ENCODE measurements around the gene PRKCD.
A peak's percentile ranks its signal among the peaks of the same experiment; 100 is the strongest.

Gene PRKCD

DNA sequence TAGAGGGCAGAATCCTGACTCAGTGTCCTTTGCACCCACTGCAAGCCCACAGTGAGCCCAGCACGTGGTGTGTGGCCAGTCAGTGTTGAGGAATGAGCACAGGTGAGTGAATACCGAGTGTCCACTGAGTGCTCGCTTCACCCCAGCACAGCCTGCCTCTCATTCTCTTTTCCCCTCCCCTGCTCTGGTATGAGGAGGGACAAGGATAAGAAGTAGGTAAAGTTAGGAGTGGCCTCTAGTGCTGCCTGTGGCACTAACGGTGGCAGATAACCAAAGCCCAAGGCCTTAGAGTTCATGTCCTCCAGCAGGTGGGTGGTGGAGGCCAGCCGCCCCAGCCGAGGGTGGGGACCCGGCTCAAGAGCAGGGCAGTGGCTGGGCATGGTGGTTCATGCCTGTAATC lies 38.0 kb downstream of the PRKCD start:
- no peak for DNase-seq
- no peak overlapping the region for H3K27ac Mint-ChIP-seq
- CTCF ChIA-PET = interaction anchor here (1.0 to 11.4 kb wide), 5 partner anchors 10 to 88 kb away, joined by 3 to 161 read pairs (median 72); no protein-coding TSS in a partner anchor
- peaks cover 8% of the 10 kb centered on the region for H3K4me1 Mint-ChIP-seq
- no peaks in the 10 kb centered on the region for H3K36me3 Mint-ChIP-seq
- no peaks in the 10 kb centered on the region for H3K9me3 Mint-ChIP-seq
- no peak overlapping the region for H3K4me3 Mint-ChIP-seq
- peaks cover 11% of the 10 kb centered on the region for H3K27me3 Mint-ChIP-seq

DNA sequence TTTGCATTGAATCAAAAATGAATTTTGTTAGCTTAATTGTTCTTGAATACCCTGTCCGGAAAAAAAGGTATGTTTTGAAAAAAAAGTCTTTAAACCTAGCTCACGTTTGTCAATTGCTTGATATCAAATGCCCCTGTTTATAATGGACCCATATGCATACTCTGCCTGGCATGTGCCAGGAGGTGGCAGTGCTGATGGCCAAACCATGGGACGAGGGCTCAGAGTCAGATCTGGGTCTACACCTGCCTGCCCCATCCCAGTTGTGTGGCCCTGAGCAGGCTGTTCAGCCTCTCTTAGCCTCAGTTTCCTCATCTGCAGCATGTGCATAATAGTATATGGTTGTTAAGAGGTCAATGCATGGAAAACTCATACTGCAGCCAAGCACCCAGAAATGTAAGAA lies 38.8 kb downstream of the PRKCD start:
- H3K27me3 Mint-ChIP-seq = peaks cover 20% of the 10 kb centered on the region
- no peak overlapping the region for H3K4me3 Mint-ChIP-seq
- H3K36me3 Mint-ChIP-seq = no peaks in the 10 kb centered on the region
- DNase-seq = no peak
- CTCF ChIA-PET = interaction anchor here (0.6 to 11.4 kb wide), 4 partner anchors 66 to 89 kb away, joined by 3 to 161 read pairs (median 110); no protein-coding TSS in a partner anchor
- no peak overlapping the region for H3K27ac Mint-ChIP-seq
- peaks cover 8% of the 10 kb centered on the region for H3K4me1 Mint-ChIP-seq
- H3K9me3 Mint-ChIP-seq = no peaks in the 10 kb centered on the region

GRCh38 chr3:53200501-53201498 lies 39.8 kb downstream of the PRKCD start:
- Mint-ChIP-seq H3K27me3 (peaks cover 20% of the 10 kb centered on the region), H3K4me1 (peaks cover 3% of the 10 kb centered on the region), H3K4me3 (no peak overlapping the region), H3K36me3 (no peaks in the 10 kb centered on the region), H3K9me3 (no peaks in the 10 kb centered on the region), H3K27ac (no peak overlapping the region)
- CTCF ChIA-PET = interaction anchor here (1.3 to 11.4 kb wide), 4 partner anchors 67 to 150 kb away, joined by 3 to 161 read pairs (median 76); no protein-coding TSS in a partner anchor
- no peak for DNase-seq

DNA sequence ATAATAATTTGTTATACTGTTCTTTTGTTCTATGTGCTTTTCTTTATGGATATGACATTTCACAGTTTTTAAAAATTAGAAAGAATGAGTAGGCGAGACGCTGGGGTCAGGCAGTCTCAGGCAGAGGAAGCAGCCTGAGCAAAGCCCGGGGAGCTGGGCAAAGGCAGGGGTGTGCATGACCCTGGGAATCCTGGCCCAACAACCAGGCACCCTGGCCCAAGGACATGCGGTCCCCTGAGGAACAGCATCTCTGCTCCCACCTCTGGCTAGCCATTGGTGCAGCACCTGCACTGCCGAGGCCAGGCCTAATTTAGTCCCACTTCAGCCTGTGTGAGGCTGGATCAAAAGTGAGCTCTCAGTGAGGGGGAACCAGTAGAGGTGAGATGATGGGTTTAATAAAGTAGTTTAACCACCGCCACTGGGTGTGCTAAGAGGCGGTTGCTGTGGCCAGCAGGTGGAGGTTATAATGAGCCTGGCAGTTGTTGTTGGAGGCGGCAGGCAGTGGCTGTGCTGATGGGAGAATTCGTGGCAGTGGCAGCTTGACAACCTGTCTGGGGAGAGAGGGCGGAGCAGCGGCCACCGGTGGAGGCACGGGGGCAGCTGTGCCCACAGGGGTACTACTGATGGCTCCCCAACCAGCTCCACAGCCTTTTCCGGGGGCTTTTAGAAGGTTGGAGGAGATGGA lies 41.5 kb downstream of the PRKCD start:
- CTCF ChIA-PET = interaction anchor here (1.1 to 1.7 kb wide), 3 partner anchors 68 to 93 kb away, joined by 4 to 5 read pairs (median 4); no protein-coding TSS in a partner anchor
- no peaks in the 10 kb centered on the region for H3K36me3 Mint-ChIP-seq
- H3K27me3 Mint-ChIP-seq = peaks cover 26% of the 10 kb centered on the region
- no peaks in the 10 kb centered on the region for H3K9me3 Mint-ChIP-seq
- no peak overlapping the region for H3K27ac Mint-ChIP-seq
- no peak overlapping the region for H3K4me3 Mint-ChIP-seq
- H3K4me1 Mint-ChIP-seq = no peaks in the 10 kb centered on the region
- DNase-seq = no peak

DNA sequence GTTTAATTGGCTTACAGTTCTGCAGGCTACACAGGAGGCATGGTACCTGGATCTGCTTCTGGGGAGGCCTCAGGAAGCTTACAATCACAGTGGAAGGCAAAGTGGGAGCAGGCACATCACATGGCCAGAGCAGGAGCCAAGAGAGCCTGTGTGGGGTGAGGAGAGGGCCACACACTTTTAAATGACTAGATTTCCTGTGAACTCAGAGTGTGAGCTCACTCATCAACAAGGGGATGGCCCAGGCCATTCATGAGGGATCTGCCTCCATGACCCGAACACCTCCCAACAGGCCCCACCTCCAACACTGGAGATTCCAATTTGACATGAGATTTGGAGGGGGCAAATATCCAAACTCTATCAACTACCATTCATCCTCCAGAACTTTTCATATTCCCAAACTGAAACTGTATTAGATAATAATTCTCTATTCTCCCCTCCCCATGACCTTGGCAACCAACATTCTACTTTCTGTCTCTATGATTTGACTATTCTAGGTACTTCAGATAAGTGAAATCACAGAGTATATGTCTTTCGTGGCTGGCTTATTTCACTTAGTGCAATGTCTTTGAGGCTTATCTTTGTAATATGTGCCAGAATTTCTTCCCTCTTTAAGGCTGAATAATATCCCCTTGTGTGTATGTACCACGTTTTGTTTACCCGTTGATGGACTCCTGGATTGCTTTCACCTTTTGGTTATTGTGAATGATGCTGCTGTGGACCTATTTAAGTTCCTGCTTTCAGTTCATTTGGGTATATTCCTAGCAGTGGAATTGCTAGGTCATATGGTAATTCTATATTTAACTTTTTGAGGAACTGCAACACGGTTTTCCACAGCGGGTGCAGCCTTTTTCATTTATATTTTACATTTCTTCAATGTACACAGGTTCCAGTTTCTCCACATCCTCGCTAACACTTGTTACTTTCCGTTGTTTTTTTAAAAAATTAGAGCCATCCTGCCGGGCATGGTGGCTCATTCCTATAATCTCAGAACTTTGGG lies 51.0 kb downstream of the PRKCD start:
- Mint-ChIP-seq H3K4me1 (no peaks in the 10 kb centered on the region), H3K4me3 (no peak overlapping the region), H3K27me3 (peaks cover 34% of the 10 kb centered on the region), H3K27ac (no peak overlapping the region), H3K36me3 (peaks cover 2% of the 10 kb centered on the region), H3K9me3 (peaks cover 12% of the 10 kb centered on the region)
- DNase-seq = no peak
- CTCF ChIA-PET = no interaction called here

DNA sequence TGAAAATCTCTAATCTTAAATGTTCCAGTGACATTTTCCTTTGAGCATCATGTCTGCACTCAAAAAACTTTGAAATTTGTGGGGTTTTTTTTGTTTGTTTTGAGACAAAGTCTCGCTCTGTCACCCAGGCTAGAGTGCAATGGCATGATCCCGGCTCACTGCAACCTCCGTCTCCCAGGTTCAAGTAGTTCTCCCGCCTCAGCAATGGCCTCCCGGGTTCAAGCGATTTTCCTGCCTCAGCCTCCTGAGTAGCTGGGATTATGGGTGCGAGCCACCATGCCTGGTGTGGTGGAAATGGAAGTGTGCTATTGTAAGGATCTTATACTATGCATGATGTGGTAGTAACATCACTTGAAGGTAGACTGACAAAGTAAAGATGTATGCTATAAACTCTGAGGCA lies 52.3 kb downstream of the PRKCD start:
- no peak for DNase-seq
- Mint-ChIP-seq H3K4me1 (no peaks in the 10 kb centered on the region), H3K36me3 (peaks cover 2% of the 10 kb centered on the region), H3K27me3 (peaks cover 43% of the 10 kb centered on the region), H3K9me3 (peaks cover 10% of the 10 kb centered on the region), H3K4me3 (no peak overlapping the region), H3K27ac (no peak overlapping the region)
- CTCF ChIA-PET = no interaction called here

DNA sequence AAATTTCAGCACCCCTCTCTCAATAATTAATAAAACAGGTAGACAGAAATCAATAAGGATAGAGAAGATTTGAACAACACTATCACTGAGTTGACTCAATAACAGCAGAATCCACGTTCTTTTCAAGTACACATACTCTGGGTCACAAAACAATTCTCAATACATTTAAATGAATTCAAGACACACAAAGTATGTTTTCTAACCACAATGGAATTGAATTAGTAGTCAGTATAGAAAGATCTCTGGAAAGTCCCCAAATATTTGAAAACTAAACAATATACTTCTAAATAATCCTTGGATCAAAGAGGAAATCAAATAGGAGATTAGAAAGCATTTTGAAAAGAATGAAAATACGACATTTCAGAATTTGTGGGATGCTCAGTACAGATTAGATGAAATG lies 54.8 kb downstream of the PRKCD start:
- DNase-seq = no peak
- peaks cover 4% of the 10 kb centered on the region for H3K4me1 Mint-ChIP-seq
- no peak overlapping the region for H3K27ac Mint-ChIP-seq
- peaks cover 40% of the 10 kb centered on the region for H3K27me3 Mint-ChIP-seq
- no peaks in the 10 kb centered on the region for H3K9me3 Mint-ChIP-seq
- no peak overlapping the region for H3K4me3 Mint-ChIP-seq
- CTCF ChIA-PET = no interaction called here
- H3K36me3 Mint-ChIP-seq = no peaks in the 10 kb centered on the region

DNA sequence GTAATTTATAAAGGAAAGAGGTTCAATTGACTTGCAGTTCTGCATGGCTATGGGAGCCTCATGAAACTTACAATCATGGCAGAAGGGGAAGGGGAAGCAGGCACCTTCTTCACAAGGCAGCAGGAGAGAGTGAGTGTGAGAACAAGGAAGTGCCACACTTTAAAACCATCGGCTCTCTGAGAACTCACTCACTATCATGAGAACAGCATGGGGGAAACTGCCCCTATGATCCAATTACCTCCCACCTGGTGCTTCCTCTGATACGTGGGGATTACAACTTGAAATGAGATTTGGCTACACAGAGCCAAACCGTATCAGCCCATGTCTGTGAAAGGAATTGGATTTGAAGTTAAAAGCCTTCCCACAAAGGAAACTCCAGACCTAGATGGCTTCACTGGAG lies 55.7 kb downstream of the PRKCD start:
- Mint-ChIP-seq H3K4me3 (no peak overlapping the region), H3K27me3 (peaks cover 35% of the 10 kb centered on the region), H3K9me3 (no peaks in the 10 kb centered on the region), H3K36me3 (no peaks in the 10 kb centered on the region), H3K4me1 (peaks cover 4% of the 10 kb centered on the region), H3K27ac (no peak overlapping the region)
- CTCF ChIA-PET = interaction anchor here (0.6 to 1.2 kb wide), 2 partner anchors 102 to 107 kb away, joined by 3 to 4 read pairs; no protein-coding TSS in a partner anchor
- DNase-seq = no peak

DNA sequence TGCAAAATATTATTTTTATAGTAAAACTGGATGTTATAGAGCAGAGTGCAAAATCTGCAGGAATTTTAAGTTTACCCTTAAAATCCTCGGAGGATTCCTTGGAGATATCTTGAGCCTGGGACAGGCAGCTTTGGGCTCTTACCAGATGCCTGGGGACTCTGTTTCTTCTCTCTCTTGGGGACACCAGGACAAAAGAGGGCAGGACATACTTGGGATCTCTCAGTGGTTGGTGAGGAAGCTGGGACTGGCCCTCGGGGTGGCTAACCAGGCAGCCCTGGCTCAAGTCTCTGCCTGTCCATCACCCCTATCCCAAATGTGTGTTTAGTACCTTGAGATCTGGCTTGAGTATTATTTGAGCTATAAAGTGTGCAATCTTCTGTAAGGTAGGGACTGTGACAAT lies 56.2 kb downstream of the PRKCD start:
- no peak overlapping the region for H3K27ac Mint-ChIP-seq
- DNase-seq = no peak
- H3K4me1 Mint-ChIP-seq = peaks cover 4% of the 10 kb centered on the region
- H3K27me3 Mint-ChIP-seq = peaks cover 33% of the 10 kb centered on the region
- H3K9me3 Mint-ChIP-seq = no peaks in the 10 kb centered on the region
- no peak overlapping the region for H3K4me3 Mint-ChIP-seq
- H3K36me3 Mint-ChIP-seq = no peaks in the 10 kb centered on the region
- CTCF ChIA-PET = interaction anchor here (0.6 to 1.6 kb wide), 3 partner anchors 103 to 134 kb away, joined by 3 to 4 read pairs (median 3); no protein-coding TSS in a partner anchor

DNA sequence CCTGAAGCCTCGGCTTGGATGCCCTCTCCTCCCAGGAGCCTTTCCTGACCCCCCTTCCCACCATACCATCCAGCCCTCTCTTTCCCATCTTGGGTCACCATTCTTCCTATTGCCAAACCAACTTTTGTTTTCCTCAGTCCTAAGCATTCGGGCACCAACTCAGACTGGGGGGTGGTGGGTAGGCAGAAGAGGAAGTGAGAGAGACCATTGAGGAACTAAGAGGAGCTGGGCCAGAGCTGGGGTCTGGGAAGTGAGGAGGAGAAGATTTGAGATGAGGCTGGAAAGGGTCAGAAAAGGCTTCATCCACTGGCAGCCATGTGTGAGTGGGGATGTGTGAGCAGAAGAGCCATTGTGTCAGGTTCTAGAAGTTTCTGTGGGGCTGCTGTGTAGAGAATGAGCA lies 57.1 kb downstream of the PRKCD start:
- DNase-seq = no peak
- Mint-ChIP-seq H3K4me1 (peaks cover 4% of the 10 kb centered on the region), H3K27ac (no peak overlapping the region), H3K4me3 (no peak overlapping the region), H3K36me3 (no peaks in the 10 kb centered on the region), H3K27me3 (peaks cover 28% of the 10 kb centered on the region), H3K9me3 (no peaks in the 10 kb centered on the region)
- CTCF ChIA-PET = interaction anchor here (0.5 to 1.6 kb wide), 5 partner anchors 22 to 489 kb away, joined by 3 read pairs; no protein-coding TSS in a partner anchor

DNA sequence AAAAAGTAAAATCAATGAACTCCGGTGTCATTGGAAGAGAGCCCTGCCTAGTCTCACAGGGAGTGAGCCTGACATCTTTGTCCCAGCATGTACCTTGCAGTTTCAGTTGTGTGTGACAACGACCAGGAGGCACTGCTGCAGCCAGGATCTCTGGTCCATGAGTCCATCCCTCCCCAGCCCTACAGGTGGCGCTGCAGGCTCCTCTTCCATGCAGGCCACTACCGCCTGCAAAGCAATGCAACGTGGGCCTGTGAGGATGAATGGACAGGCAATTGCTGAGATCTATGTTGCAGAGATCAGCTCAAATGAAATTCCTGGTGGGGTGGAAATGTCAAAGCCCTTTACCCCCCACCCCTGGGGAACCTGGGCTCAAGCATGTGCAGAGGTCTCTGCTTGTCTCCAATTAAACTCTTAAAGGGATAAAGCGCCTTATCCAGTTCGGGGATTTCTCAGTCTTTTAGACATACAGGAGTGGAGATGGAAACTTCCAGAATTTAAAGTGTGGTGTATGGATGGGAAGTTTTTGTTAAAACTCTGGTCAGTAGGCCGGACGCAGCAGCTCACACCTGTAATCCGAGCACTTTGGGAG lies 59.0 kb downstream of the PRKCD start:
- peaks cover 1% of the 10 kb centered on the region for H3K36me3 Mint-ChIP-seq
- peaks cover 24% of the 10 kb centered on the region for H3K27me3 Mint-ChIP-seq
- H3K9me3 Mint-ChIP-seq = no peaks in the 10 kb centered on the region
- H3K27ac Mint-ChIP-seq = no peak overlapping the region
- peaks cover 4% of the 10 kb centered on the region for H3K4me1 Mint-ChIP-seq
- DNase-seq = peak; percentile 91
- no peak overlapping the region for H3K4me3 Mint-ChIP-seq
- CTCF ChIA-PET = interaction anchor here (0.7 to 1.9 kb wide), 15 partner anchors 15 to 130 kb away, joined by 3 to 10 read pairs (median 3); no protein-coding TSS in a partner anchor

DNA sequence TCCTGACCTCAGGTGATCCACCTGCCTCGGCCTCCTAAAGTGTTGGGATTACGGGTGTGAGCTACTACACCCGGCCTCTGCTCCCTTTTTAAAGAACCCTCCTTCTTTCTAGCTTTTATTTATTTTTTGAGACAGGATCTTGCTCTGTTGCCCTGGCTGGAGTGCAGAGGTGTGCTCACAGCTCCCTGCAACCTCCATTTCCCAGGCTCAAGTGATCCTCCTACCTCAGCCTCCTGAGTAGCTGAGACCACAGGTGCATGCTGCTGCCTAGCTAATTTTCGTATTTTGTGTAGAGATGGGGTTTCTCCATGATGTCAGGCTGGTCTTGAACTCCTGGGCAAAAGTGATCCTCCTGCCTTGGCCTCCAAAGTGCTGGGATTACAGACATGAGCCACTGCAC lies 60.3 kb downstream of the PRKCD start:
- no peak for DNase-seq
- Mint-ChIP-seq H3K27ac (no peak overlapping the region), H3K36me3 (peaks cover 8% of the 10 kb centered on the region), H3K4me1 (peaks cover 4% of the 10 kb centered on the region), H3K4me3 (no peak overlapping the region), H3K9me3 (no peaks in the 10 kb centered on the region), H3K27me3 (peaks cover 20% of the 10 kb centered on the region)
- CTCF ChIA-PET = interaction anchor here (0.7 to 1.8 kb wide), 5 partner anchors 12 to 107 kb away, joined by 3 to 8 read pairs (median 3); no protein-coding TSS in a partner anchor

- H3K9me3 Mint-ChIP-seq = no peaks in the 10 kb centered on the region
- H3K4me3 Mint-ChIP-seq = no peak overlapping the region
- no peak for DNase-seq
- H3K27ac Mint-ChIP-seq = peak overlapping the region; percentile 20
- H3K36me3 Mint-ChIP-seq = peaks cover 11% of the 10 kb centered on the region
- CTCF ChIA-PET = interaction anchor here (1.4 to 1.8 kb wide), 2 partner anchors 12 to 108 kb away, joined by 3 to 8 read pairs; no protein-coding TSS in a partner anchor
- peaks cover 16% of the 10 kb centered on the region for H3K27me3 Mint-ChIP-seq
- H3K4me1 Mint-ChIP-seq = peaks cover 4% of the 10 kb centered on the region
These were observed 60.8 kb downstream of the PRKCD start for GRCh38 chr3:53221827-53222182.

All from activated naive CD4-positive, alpha-beta T cell treated with anti-CD3 and anti-CD28 coated beads, Interleukin-2, amount 10 ng/mL, durations not matched to agents 7 days and 5 days (primary cell).